BJ (cell line): ENCODE data around the gene FPR2. TPM values are rescaled to one million over a fixed set of nuclear protein-coding genes. Genes with fewer than 3 reads are reported as not detected.
"Not testable (repeated sequence)": the region's sequence is repeated elsewhere in the genome, so short reads cannot be mapped to it uniquely, and the experiment has no call there.

Experiments
- CTCF ChIA-PET: fragments of 350-600 bp; formaldehyde crosslinking; extraction: SDS; loops from one replicate; lab custom pipeline; 2021; ENCODE audit warnings: antibody characterized with exemption, inconsistent platforms; lab: Yijun Ruan, JAX
- POLR2A ChIA-PET: fragments of 300-600 bp; sonication (Branson Sonifier 250); formaldehyde crosslinking; extraction: SDS; loops from one replicate; lab custom pipeline; 2021; ENCODE audit warnings: antibody characterized with exemption; lab: Charles Lee
- DNase-seq: peaks from one replicate; pipeline ENCODE4 v3.0.0-alpha.2; 2011; ENCODE audit warnings: low read depth
- H3K27me3 ChIP-seq: 2 replicates; pipeline ENCODE4 v1.6.0; 2011; ENCODE audit warnings: low read length; ENCODE audit not compliant: control insufficient read depth, insufficient read depth
- H3K36me3 ChIP-seq: 2 replicates; pipeline ENCODE4 v1.5.1; 2011; ENCODE audit warnings: low read length; ENCODE audit not compliant: control insufficient read depth, insufficient read depth
- H3K4me3 ChIP-seq: 2 replicates; pipeline ENCODE4 v1.5.1; 2011; ENCODE audit warnings: low read depth, mild to moderate bottlenecking, control low read depth, low read length
- CTCF ChIP-seq: IDR thresholded peaks from 2 replicates; pipeline ENCODE4 v1.5.1; 2011; ENCODE audit warnings: low read depth, mild to moderate bottlenecking, control low read depth, inconsistent platforms, low read length, moderate library complexity; ENCODE audit not compliant: insufficient read depth
- polyA plus RNA-seq: library from polyadenylated mRNA; depleted of rRNA; stranded (reverse); fragments of >200 nt; gene quantifications from 2 replicates; pipeline ENCODE4 v1.2.3, GENCODE V29; 2011

The FPR2 gene
- polyA plus RNA-seq, 1 experiment, result not detected

GRCh38 chr19:51733742-51734522, 27.0 kb upstream of the FPR2 start:
- H3K27me3 ChIP-seq, result no peaks in the 10 kb centered on the region
- ChIA-PET POLR2A (no interaction called here), CTCF (no interaction called here)
- TF ChIP-seq CTCF, result no peak
- no peak overlapping the region for H3K4me3 ChIP-seq
- no peak for DNase-seq
- no peaks in the 10 kb centered on the region for H3K36me3 ChIP-seq

GRCh38 chr19:51735759-51736449, 25.1 kb upstream of the FPR2 start:
- POLR2A ChIA-PET, result no interaction called here
- no peaks in the 10 kb centered on the region for H3K27me3 ChIP-seq
- H3K36me3 ChIP-seq, result no peaks in the 10 kb centered on the region
- CTCF ChIA-PET, result interaction anchor here (2.6 kb wide), 1 partner anchor 42 kb away, joined by 8 read pairs; no protein-coding TSS in a partner anchor
- DNase-seq, result no peak
- no peak overlapping the region for H3K4me3 ChIP-seq
- TF ChIP-seq CTCF, result no peak

- CTCF ChIA-PET, result interaction anchor here (2.6 kb wide), 1 partner anchor 40 kb away, joined by 8 read pairs; no protein-coding TSS in a partner anchor
- no peaks in the 10 kb centered on the region for H3K27me3 ChIP-seq
- TF ChIP-seq CTCF, result no peak
- POLR2A ChIA-PET, result no interaction called here
- no peak overlapping the region for H3K4me3 ChIP-seq
- no peaks in the 10 kb centered on the region for H3K36me3 ChIP-seq
- no peak for DNase-seq
Observed at GRCh38 chr19:51737389-51737788, 23.6 kb upstream of the FPR2 start.

- no peak for DNase-seq
- ChIA-PET CTCF (interaction anchor here (2.6 kb wide), 1 partner anchor 40 kb away, joined by 8 read pairs; no protein-coding TSS in a partner anchor), POLR2A (no interaction called here)
- no peak for TF ChIP-seq CTCF
- Histone ChIP-seq H3K27me3 (no peaks in the 10 kb centered on the region), H3K36me3 (no peaks in the 10 kb centered on the region), H3K4me3 (no peak overlapping the region)
Observed at GRCh38 chr19:51737924-51738323, 23.1 kb upstream of the FPR2 start.

- H3K27me3 ChIP-seq, POLR2A ChIA-PET, DNase-seq, H3K4me3 ChIP-seq, H3K36me3 ChIP-seq: not testable (repeated sequence)
- CTCF ChIA-PET, result interaction anchor here (2.6 kb wide), 1 partner anchor 39 kb away, joined by 8 read pairs; no protein-coding TSS in a partner anchor
Observed at GRCh38 chr19:51738523-51738922, 22.5 kb upstream of the FPR2 start.
